T-helper 1 cell treated with Interleukin-12 subunit alpha and Interleukin-12 subunit beta and Interleukin-4 antibody, amounts not matched to agents 30 ng/mL and 1 ng/mL, for 36 hours (primary cell): ENCODE results near the gene SUSD3. TPM values are rescaled to one million over a fixed set of nuclear protein-coding genes. Genes with fewer than 3 reads are reported as not detected.
"Not testable (repeated sequence)": the region's sequence is repeated elsewhere in the genome, so short reads cannot be mapped to it uniquely, and the experiment has no call there.

ENCODE experiments used
- intact Hi-C: fragments of 100-400 bp; cut with micrococcal nuclease; formaldehyde crosslinking; loops from one replicate; pipeline ENCODE4 v1.15.1; 2024
- total RNA-seq: library from RNA; stranded (reverse); gene quantifications from 2 replicates; pipeline ENCODE4 v1.2.3, GENCODE V29; 2022

The SUSD3 gene
- total RNA-seq, 1 donor from 2014 or later = 86.2 TPM

DNA sequence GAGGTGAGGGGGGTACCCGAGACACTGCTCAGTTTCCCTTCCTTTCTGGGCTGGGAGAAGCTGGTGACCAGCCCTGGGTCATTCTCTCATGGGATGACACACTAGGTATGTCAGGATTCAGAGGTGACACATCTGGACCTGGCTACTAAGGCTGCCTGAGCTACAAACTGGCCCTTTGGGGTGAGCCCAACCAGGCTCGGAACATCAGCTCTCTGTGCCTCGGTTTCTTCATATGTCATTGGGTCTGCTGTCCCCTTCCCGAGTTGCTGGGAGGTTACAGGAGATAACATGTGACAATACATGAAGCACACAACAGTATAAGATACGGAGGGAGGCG lies 49.3 kb downstream of the SUSD3 start:
- intact Hi-C loops = loop anchor here (1.0 to 5.0 kb wide), 3 partner anchors 43 to 855 kb away; no protein-coding TSS in a partner anchor

GRCh38 chr9:93108291-93109041 lies 50.0 kb downstream of the SUSD3 start:
- intact Hi-C loops = loop anchor here (1.0 to 5.0 kb wide), 9 partner anchors 12 to 854 kb away; partner anchors contain the start of genes CARD19 and NINJ1

DNA sequence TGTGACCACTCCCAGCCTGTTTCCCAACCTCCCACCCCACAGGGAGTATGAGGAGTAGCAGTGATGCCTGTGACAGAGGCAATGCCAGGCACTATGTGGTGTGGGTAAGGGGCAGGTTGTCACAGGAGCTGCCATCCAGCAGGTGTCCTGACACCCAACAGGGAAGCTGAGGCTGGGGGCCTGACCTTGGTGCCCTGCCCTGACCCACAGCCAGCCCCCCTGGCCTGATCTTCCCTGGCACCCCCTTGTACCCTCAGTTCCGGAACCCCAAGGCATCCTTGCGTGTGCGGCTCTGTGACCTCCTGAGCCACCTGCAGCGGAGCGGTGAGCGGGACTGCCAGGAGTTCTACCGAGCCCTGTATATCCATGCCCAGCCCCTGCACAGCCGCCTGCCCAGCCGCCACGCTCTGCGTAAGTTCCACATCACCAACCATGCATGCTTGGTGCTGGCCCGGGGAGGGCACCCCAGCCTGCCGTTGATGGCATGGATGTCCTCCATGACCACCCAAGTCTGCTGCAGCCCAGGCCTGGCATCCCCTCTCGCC lies 51.9 kb downstream of the SUSD3 start:
- intact Hi-C loops = no loop called here

GRCh38 chr9:93111001-93111370 lies 52.5 kb downstream of the SUSD3 start:
- intact Hi-C loops = no loop called here

- intact Hi-C loops = no loop called here
Measured at GRCh38 chr9:93111371-93112115, 53.0 kb downstream of the SUSD3 start.

GRCh38 chr9:93112116-93112863 lies 53.8 kb downstream of the SUSD3 start:
- intact Hi-C loops = no loop called here

DNA sequence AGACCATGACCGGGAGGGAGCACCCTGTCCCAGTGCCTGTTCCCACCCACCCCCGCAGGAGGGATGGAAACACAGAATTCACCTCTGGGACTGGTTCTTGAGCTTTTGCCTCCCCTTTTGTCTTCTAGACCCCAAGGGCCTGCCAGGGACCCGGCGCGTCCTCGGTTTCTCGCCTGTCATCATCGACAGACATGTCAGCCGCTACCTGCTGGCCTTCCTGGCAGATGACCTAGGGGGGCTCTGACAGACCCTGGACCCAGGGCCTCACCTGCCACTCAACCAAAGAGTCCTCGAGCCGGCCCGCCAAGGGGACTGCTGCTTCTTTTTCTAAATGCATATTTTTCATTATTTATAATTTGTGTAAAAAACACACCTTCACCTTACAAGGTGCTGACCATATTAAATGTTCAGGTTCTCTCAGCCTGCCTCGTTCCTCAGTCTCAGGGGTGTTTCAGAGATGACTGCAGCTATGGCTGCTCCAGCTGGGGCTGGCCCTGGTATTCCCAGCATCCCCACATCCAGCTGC lies 54.4 kb downstream of the SUSD3 start:
- intact Hi-C loops = no loop called here

DNA sequence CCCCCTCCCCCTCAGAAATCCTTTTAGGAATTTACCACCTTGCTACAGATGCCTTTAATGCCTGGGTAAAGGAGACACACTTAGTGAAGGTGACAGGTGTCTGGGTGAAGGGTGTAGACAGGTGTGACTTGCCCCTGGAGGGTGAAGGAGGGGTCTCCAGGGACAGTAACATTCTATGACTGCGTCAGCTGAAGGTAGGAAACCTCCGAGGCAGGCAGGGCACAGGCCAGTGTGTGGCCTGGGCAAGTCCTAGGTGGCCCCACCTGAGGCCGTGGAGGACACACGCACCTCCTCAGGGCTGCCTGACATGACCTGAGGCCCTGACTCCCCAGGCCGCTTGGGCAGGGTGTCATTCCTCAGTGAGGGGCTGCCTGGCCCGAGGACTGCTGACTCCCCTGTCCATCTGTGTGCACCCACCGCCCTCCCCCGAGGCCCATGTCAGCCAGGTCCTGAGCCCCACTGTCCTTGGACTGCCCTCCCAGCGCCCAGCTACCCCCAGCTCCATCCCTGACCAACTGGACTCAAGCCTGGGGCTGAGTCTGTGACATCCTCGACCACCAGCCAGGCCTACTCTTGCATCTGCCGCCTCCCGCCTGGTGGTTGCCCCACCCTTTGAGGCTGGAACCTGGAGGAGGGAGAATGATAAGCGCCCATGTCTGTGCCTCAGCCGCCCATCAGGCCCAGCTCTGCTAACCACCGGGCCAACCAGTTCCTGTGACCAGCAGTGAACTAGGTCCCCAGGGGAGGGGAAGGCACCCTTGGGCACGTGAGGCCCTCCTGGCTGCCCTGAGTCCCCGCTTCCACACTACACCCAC lies 55.9 kb downstream of the SUSD3 start:
- intact Hi-C loops = no loop called here

- intact Hi-C loops = no loop called here
Measured at GRCh38 chr9:93114984-93115335, 56.5 kb downstream of the SUSD3 start.

- intact Hi-C loops = no loop called here
Measured at GRCh38 chr9:93115486-93116071, 57.1 kb downstream of the SUSD3 start.

- intact Hi-C loops = no loop called here
Measured at GRCh38 chr9:93116072-93116961, 57.8 kb downstream of the SUSD3 start.

DNA sequence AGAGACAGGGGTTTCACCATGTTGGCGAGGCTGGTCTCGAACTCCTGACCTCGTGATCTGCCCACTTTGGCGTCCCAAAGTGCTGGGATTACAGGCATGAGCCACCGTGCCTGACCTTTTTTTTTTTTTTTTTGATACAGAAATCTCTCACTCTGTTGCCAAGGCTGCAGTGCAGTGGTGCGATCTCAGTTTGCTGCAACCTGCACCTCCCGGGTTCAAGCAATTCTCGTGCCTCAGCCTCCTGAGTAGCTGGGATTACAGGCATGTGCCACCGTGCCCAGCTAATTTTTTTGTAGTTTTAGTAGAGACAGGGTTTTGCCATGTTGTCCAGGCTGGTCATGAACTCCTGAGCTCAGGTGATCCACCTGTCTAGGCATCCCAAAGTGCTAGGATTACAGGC lies 59.0 kb downstream of the SUSD3 start:
- intact Hi-C loops = not testable (repeated sequence)

DNA sequence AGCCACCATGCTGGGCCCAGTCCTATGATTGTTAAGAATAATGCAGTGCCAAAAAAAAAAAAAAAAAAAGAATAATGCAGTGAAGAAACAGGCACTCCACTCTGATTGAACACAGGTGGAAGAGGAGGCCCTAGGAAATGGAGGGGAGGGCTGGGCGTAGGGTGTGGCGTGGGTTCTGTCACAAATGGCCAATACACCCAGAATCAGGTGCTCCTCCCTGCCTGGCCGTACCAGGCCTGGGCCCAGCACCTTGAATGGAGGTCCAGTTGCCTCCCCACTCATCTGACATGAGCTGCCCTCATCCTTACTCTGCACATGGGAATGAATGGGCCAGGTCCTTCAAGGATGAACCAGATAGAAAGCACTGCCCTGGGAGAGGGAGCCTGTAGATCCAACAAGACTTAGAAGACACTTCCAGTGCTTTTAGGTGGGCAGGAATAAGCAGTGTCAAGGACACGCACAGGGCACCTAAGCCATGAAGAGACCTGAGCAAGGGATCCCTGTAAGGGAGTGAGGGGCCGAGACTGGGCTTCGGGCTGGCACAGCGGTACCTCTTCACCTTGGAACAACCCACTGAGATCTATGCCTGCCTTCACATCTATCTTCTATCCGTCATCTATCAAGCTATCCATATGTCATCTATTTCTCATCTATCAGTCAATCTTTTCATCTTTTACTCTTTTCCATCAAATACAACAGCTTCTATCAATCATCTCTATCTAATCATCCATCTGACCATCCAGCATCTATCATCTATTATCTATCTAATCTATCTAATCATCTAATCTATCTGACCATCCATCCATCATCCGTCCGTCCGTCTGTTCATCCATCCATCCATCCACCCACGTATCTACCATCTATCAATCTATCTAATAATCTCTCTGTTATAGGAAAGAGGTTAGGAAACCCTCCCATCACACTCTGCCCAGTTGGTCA lies 59.7 kb downstream of the SUSD3 start:
- intact Hi-C loops = no loop called here

DNA sequence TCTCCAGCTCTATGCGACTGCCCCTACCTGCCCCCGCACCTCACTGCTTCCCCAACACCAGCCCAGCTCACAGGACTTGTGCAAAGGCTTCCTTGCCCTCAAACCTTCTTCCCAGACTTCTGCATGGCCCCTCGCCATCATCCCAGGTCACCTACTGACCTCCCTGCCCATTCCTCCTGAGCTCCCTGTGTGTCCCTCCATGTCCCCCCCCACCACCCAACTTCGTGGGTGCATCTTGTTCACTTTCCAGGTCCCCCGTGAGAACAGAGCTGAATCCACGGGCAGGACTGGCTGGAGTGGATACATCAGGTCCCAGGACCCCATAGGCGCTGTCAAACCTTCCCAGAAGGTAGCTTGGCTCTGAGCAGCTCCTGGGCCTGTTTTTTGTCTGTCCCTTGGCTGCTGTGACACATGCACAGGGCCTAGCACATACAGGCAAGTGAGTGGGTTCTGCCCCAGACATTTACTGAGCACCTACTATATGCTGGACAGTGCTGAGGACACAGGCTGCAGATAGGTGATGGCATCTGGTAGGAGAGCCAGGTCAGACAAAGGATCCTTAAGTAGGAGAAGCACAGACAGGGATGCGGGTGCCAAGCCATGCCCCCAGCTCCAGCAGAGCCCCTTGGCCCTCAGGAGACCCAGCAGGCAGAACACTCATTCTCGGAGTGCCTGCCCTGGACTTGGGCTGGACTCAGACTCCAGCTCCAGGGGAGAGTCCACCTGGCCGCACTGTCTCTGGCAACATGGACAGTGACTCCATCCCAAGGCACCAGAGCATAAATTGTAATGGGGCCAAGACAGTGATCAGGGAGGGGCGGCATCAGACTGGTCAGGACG lies 60.6 kb downstream of the SUSD3 start:
- intact Hi-C loops = no loop called here

DNA sequence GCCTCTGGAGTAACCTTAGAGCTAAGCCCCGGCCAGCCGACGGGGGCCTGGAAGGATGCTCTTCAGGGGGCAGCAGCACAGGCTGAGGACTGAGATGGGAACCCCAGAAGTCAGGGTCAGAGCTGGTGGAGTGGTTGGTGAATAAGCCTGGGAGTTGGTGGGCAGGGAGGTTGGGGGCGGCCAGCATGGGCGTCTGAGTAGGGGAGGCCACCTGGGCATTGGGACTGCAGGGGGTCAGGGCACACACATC lies 61.1 kb downstream of the SUSD3 start:
- intact Hi-C loops = no loop called here

- intact Hi-C loops = no loop called here
Measured at GRCh38 chr9:93119953-93120845, 61.7 kb downstream of the SUSD3 start.

DNA sequence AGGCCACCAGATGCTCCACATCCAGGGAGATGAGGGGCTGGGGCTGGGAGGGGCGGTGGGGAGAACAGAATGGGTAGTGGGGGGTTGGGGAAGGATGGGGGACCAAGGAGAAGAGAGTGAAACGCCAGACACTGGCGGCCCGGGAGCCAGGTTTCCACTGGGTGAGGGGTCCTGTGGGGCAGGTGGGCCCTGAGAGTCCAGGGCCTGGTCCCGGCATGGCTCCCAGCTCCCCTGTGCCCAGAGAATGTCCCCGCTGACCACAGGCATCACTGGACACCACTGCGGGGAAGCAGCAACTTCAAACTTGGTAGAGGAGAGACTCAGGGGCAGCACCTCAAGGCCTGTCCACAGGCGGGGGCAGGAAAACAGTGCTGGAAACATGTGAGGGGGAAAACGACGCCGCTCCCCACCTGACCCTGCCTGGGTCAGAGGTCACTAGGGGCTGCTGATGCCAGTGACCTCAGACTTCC lies 62.4 kb downstream of the SUSD3 start:
- intact Hi-C loops = no loop called here
